ENCODE results near the gene RGS6.

- no peak for TF ChIP-seq CTCF (IDR thresholded peaks at IDR 0.05; ENCODE audit: low read length)
- TF ChIP-seq EZH2 (IDR thresholded peaks at IDR 0.05; ENCODE audit: borderline replicate concordance, low read length), result no peak
These were observed 40.3 kb upstream of the RGS6 start for GRCh38 chr14:71891970-71892369.

All from OCI-LY1 (cell line).